H9 (cell line): ENCODE data around the gene ARMH1. TPM values are rescaled to one million over a fixed set of nuclear protein-coding genes. Genes with fewer than 3 reads are reported as not detected.

Experiments used
- DNase-seq: peaks from one replicate; pipeline ENCODE4 v3.0.0-alpha.2; 2017
- H2AFZ ChIP-seq: one replicate; pipeline ENCODE4 v1.6.1; 2013; ENCODE audit warnings: mild to moderate bottlenecking, low read length, control low read depth, moderate library complexity
- H2AK5ac ChIP-seq: 2 replicates; pipeline ENCODE4 v1.6.1; 2013; ENCODE audit warnings: low read length, control low read depth, mixed read lengths; ENCODE audit not compliant: insufficient read length
- H2BK120ac ChIP-seq: one replicate; pipeline ENCODE4 v1.6.1; 2013; ENCODE audit warnings: low read depth, mild to moderate bottlenecking, low read length, control low read depth, inconsistent platforms; ENCODE audit not compliant: poor library complexity, severe bottlenecking
- H2BK12ac ChIP-seq: 2 replicates; pipeline ENCODE4 v1.6.1; 2013; ENCODE audit warnings: low read length, control low read depth, mixed read lengths, low read depth; ENCODE audit not compliant: insufficient read length
- H2BK15ac ChIP-seq: 2 replicates; pipeline ENCODE4 v1.6.1; 2013; ENCODE audit warnings: low read depth, low read length, control low read depth
- H2BK20ac ChIP-seq: one replicate; pipeline ENCODE4 v1.6.1; 2013; ENCODE audit warnings: low read depth, mild to moderate bottlenecking, low read length, control low read depth, inconsistent platforms; ENCODE audit not compliant: poor library complexity, severe bottlenecking
- H2BK5ac ChIP-seq: 2 replicates; pipeline ENCODE4 v1.6.1; 2013; ENCODE audit warnings: low read length, control low read depth, mixed read lengths; ENCODE audit not compliant: insufficient read length
- H3K14ac ChIP-seq: 2 replicates; pipeline ENCODE4 v1.6.1; 2013; ENCODE audit warnings: low read length, control low read depth; ENCODE audit not compliant: insufficient read depth
- H3K18ac ChIP-seq: 2 replicates; pipeline ENCODE4 v1.6.1; 2013; ENCODE audit warnings: low read depth, mild to moderate bottlenecking, mixed read lengths, low read length, control low read depth; ENCODE audit not compliant: insufficient read length
- H3K23ac ChIP-seq: 2 replicates; pipeline ENCODE4 v1.6.1; 2013; ENCODE audit warnings: low read length, control low read depth, mixed read lengths, low read depth; ENCODE audit not compliant: insufficient read length
- H3K23me2 ChIP-seq: 2 replicates; pipeline ENCODE4 v1.6.1; 2013; ENCODE audit warnings: low read depth, mild to moderate bottlenecking, mixed read lengths, low read length, control low read depth; ENCODE audit not compliant: insufficient read length, poor library complexity, severe bottlenecking
- H3K27ac ChIP-seq: 2 replicates; pipeline ENCODE4 v1.5.1; 2013; ENCODE audit warnings: low read length, control low read depth, mixed read lengths, low read depth; ENCODE audit not compliant: insufficient read length
- H3K27me3 ChIP-seq: 2 replicates; pipeline ENCODE4 v1.6.1; 2013; ENCODE audit warnings: low read length, control low read depth, inconsistent platforms; ENCODE audit not compliant: insufficient read depth
- H3K4ac ChIP-seq: 2 replicates; pipeline ENCODE4 v1.6.1; 2013; ENCODE audit warnings: low read depth, mild to moderate bottlenecking, control low read depth, inconsistent platforms, low read length, moderate library complexity
- H3K4me1 ChIP-seq: 2 replicates; pipeline ENCODE4 v1.6.1; 2013; ENCODE audit warnings: low read length, control low read depth, inconsistent platforms; ENCODE audit not compliant: insufficient read depth
- H3K4me2 ChIP-seq: 2 replicates; pipeline ENCODE4 v1.6.1; 2013; ENCODE audit warnings: low read length, control low read depth, mixed read lengths; ENCODE audit not compliant: insufficient read length, insufficient read depth
- H3K56ac ChIP-seq: 2 replicates; pipeline ENCODE4 v1.6.1; 2013; ENCODE audit warnings: low read depth, mild to moderate bottlenecking, mixed read lengths, low read length, control low read depth; ENCODE audit not compliant: insufficient read length
- H3K79me1 ChIP-seq: 2 replicates; pipeline ENCODE4 v1.6.1; 2013; ENCODE audit warnings: low read depth, mild to moderate bottlenecking, moderate library complexity, low read length, control low read depth, inconsistent platforms; ENCODE audit not compliant: insufficient read depth, poor library complexity, severe bottlenecking
- H3K79me2 ChIP-seq: 2 replicates; pipeline ENCODE4 v1.6.1; 2013; ENCODE audit warnings: low read length, control low read depth, inconsistent platforms; ENCODE audit not compliant: insufficient read depth
- H3K9ac ChIP-seq: 2 replicates; pipeline ENCODE4 v1.6.1; 2013; ENCODE audit warnings: low read length, control low read depth, mixed read lengths; ENCODE audit not compliant: insufficient read length; ENCODE audit errors: extremely low read depth
- H3K9me3 ChIP-seq: one replicate; pipeline ENCODE4 v1.6.1; 2013; ENCODE audit warnings: low read depth, low read length, inconsistent platforms; ENCODE audit not compliant: control insufficient read depth
- H3T11ph ChIP-seq: one replicate; pipeline ENCODE4 v1.6.1; 2013; ENCODE audit warnings: mild to moderate bottlenecking, low read length, control low read depth, inconsistent platforms
- H4K20me1 ChIP-seq: one replicate; pipeline ENCODE4 v1.6.1; 2013; ENCODE audit not compliant: control insufficient read depth, insufficient read length, insufficient read depth
- H4K5ac ChIP-seq: 2 replicates; pipeline ENCODE4 v1.6.1; 2013; ENCODE audit warnings: low read depth, mild to moderate bottlenecking, mixed read lengths, low read length, control low read depth; ENCODE audit not compliant: insufficient read length
- H4K8ac ChIP-seq: replicated peaks from 2 replicates; pipeline ENCODE4 v1.6.1; 2013; ENCODE audit warnings: low read length, control low read depth, mixed read lengths, low read depth; ENCODE audit not compliant: insufficient read length
- H4K91ac ChIP-seq: 2 replicates; pipeline ENCODE4 v1.6.1; 2013; ENCODE audit warnings: low read depth, mild to moderate bottlenecking, moderate library complexity, mixed read lengths, low read length, control low read depth; ENCODE audit not compliant: insufficient read length
- H3K27ac Mint-ChIP-seq, 3 experiments: 2 replicates in 2 of 3; 3 replicates in 1 of 3; pipeline ENCODE4 v1.8.0; 2020 to 2021; ENCODE audit warnings: mixed read lengths in 3 of 3, mild to moderate bottlenecking in 1 of 3, moderate library complexity in 1 of 3
- H3K27me3 Mint-ChIP-seq: 2 replicates; pipeline ENCODE4 v1.8.0; 2021; ENCODE audit warnings: low read depth, mild to moderate bottlenecking, moderate library complexity, mixed read lengths
- H3K36me3 Mint-ChIP-seq, 3 experiments: 2 replicates in 2 of 3; 3 replicates in 1 of 3; pipeline ENCODE4 v1.8.0; 2020 to 2021; ENCODE audit warnings: low read depth in 3 of 3, mixed read lengths in 3 of 3; ENCODE audit not compliant: insufficient read depth in 1 of 3
- H3K4me1 Mint-ChIP-seq, 2 experiments: 2 replicates each; pipeline ENCODE4 v1.8.0; 2020; ENCODE audit warnings: mixed read lengths in 2 of 2
- H3K4me3 Mint-ChIP-seq, 2 experiments: 2 replicates in 1 of 2; 3 replicates in 1 of 2; pipeline ENCODE4 v1.8.0; 2020 to 2021; ENCODE audit warnings: mild to moderate bottlenecking in 2 of 2, mixed read lengths in 2 of 2, moderate library complexity in 1 of 2
- H3K9me3 Mint-ChIP-seq, 2 experiments: 2 replicates in 1 of 2; 3 replicates in 1 of 2; pipeline ENCODE4 v1.8.0; 2020; ENCODE audit warnings: mild to moderate bottlenecking in 2 of 2, mixed read lengths in 2 of 2, moderate library complexity in 1 of 2
- WGBS: extraction: QIAGEN DNeasy Blood & Tissue Kit; methylation state at CpG from one replicate; pipeline ENCODE4 v1.1.7; 2013; ENCODE audit warnings: missing lambda C conversion rate, low lambda C conversion rate, mixed read lengths; ENCODE audit not compliant: insufficient read length; ENCODE audit errors: extremely low coverage; 5-methylcytosine and 5-hydroxymethylcytosine counted together
- total RNA-seq: library from RNA; stranded (reverse); gene quantifications from 2 replicates; pipeline ENCODE4 v1.2.1, GENCODE V29; 2021
- TF ChIP-seq, protein P1 (sequence below): fragments of 200-600 bp; sonication (generic); conservative IDR thresholded peaks from 3 replicates; pipeline ENCODE4 v1.8.0; 2021; ENCODE audit warnings: antibody characterized with exemption, mild to moderate bottlenecking

ARMH1 gene
- total RNA-seq, 1 experiment from 2014 or later, result 1.0 TPM

DNA sequence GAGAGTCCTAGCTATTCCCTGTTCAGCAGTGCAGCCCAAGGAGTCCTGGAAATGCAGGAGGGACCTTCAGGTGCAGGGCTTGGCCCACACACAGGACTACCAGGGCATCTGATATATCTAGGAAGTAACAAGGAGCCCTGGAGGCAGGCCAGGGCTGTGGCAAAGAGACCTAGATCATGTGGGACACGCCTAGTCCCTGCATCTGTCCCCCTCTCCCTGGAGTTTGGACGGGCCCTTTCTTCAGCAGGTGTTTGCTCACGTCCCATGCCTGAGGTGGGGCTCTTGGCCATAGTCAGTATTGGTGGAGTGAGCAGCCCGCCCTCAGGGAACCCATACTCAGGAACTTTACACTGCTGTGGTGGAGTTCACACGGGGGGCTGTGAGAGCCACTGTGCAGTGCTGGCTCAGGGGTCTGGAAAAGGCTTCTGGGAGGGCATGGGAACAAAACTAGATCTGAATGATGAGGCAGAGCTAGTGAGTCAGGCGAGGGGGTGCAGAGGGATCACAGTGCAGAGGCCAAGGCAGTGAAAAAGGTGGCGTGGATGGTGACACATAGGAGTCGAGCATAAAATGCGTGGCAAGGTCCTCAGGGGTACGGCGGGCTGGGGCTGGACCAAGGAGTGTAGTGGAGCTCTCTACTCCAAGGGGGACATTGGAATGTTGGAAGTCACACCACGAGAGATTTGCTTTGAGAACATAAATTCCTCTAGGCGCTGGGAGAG is 25.8 kb upstream of the ARMH1 start:
- H3K4me3 Mint-ChIP-seq, result no peak overlapping the region
- no peak overlapping the region for H2BK12ac ChIP-seq
- H2BK20ac ChIP-seq, result no peak overlapping the region
- H3K23ac ChIP-seq, result no peak overlapping the region
- H3K9ac ChIP-seq, result no peak overlapping the region
- H3K4me1 Mint-ChIP-seq, result peaks cover 14 to 35% of the 10 kb centered on the region in 2 experiments
- H4K8ac ChIP-seq, result no peak overlapping the region
- H3K27me3 ChIP-seq, result no peaks in the 10 kb centered on the region
- H3K27me3 Mint-ChIP-seq, result no peaks in the 10 kb centered on the region
- no peaks in the 10 kb centered on the region for H3K4me1 ChIP-seq
- no peaks in the 10 kb centered on the region for H3K79me1 ChIP-seq
- TF ChIP-seq, protein P1, sequence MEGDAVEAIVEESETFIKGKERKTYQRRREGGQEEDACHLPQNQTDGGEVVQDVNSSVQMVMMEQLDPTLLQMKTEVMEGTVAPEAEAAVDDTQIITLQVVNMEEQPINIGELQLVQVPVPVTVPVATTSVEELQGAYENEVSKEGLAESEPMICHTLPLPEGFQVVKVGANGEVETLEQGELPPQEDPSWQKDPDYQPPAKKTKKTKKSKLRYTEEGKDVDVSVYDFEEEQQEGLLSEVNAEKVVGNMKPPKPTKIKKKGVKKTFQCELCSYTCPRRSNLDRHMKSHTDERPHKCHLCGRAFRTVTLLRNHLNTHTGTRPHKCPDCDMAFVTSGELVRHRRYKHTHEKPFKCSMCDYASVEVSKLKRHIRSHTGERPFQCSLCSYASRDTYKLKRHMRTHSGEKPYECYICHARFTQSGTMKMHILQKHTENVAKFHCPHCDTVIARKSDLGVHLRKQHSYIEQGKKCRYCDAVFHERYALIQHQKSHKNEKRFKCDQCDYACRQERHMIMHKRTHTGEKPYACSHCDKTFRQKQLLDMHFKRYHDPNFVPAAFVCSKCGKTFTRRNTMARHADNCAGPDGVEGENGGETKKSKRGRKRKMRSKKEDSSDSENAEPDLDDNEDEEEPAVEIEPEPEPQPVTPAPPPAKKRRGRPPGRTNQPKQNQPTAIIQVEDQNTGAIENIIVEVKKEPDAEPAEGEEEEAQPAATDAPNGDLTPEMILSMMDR, result no peak
- no peak overlapping the region for H3T11ph ChIP-seq
- H3K9me3 Mint-ChIP-seq, result no peaks in the 10 kb centered on the region
- H3K14ac ChIP-seq, result no peak overlapping the region
- no CpG with 5 or more reads among the region's 13 CpGs for WGBS
- peaks cover 22 to 70% (median 64%) of the 10 kb centered on the region in 3 experiments; a peak in 6 of 7 replicates for H3K36me3 Mint-ChIP-seq
- H2BK5ac ChIP-seq, result no peak overlapping the region
- no peak overlapping the region for H3K56ac ChIP-seq
- no peak overlapping the region for H3K4ac ChIP-seq
- no peak overlapping the region for H3K18ac ChIP-seq
- H2BK120ac ChIP-seq, result no peak overlapping the region
- H4K91ac ChIP-seq, result no peak overlapping the region
- H3K9me3 ChIP-seq, result no peaks in the 10 kb centered on the region
- DNase-seq, result no peak
- no peaks in the 10 kb centered on the region for H3K23me2 ChIP-seq
- no peaks in the 10 kb centered on the region for H4K20me1 ChIP-seq
- H2AK5ac ChIP-seq, result no peak overlapping the region
- H2BK15ac ChIP-seq, result no peak overlapping the region
- no peak overlapping the region for H3K27ac ChIP-seq
- H3K27ac Mint-ChIP-seq, result peak overlapping the region in 2 of 3 experiments; percentile 7 to 49; a peak in 4 of 7 replicates
- no peak overlapping the region for H2AFZ ChIP-seq
- H4K5ac ChIP-seq, result no peak overlapping the region
- no peak overlapping the region for H3K4me2 ChIP-seq
- no peaks in the 10 kb centered on the region for H3K79me2 ChIP-seq
